Astrocyte (in vitro differentiated cells and primary cell): ENCODE results near the gene ZNF174.

Experiments used
- CTCF ChIP-seq: IDR thresholded peaks from 2 replicates; pipeline ENCODE4 v1.5.1; 2011; ENCODE audit warnings: low read depth, mild to moderate bottlenecking, inconsistent platforms, low read length, moderate library complexity; ENCODE audit not compliant: insufficient read depth
- EZH2 ChIP-seq: IDR thresholded peaks from 2 replicates; pipeline ENCODE4 v1.6.1; 2012; ENCODE audit warnings: mild to moderate bottlenecking, low read length, inconsistent platforms; ENCODE audit not compliant: insufficient read depth

GRCh38 chr16:3458278-3458851, 57.4 kb downstream of the ZNF174 start:
- TF ChIP-seq CTCF (no peak), EZH2 (no peak)
